Epithelial cell of proximal tubule (primary cell): ENCODE data around the gene HSF2. TPM values are rescaled to one million over a fixed set of nuclear protein-coding genes. Genes with fewer than 3 reads are reported as not detected.

Experiments
- DNase-seq: peaks from one replicate; pipeline ENCODE4 v3.0.0-alpha.2; 2011; ENCODE audit warnings: low read depth
- H3K4me3 ChIP-seq: 2 replicates; pipeline ENCODE4 v1.5.1; 2011; ENCODE audit warnings: low read depth, mild to moderate bottlenecking, low read length
- CTCF ChIP-seq: conservative IDR thresholded peaks from 2 replicates; pipeline ENCODE4 v1.5.1; 2012; ENCODE audit warnings: low read depth, mild to moderate bottlenecking, low read length
- total RNA-seq: library from RNA; depleted of rRNA; stranded (reverse); fragments of >200 nt; gene quantifications from 2 replicates; pipeline ENCODE4 v1.2.3, GENCODE V29; 2015

HSF2 gene
- total RNA-seq: 17.1 and 20.5 TPM in 2 replicates

- peak; percentile 87 for DNase-seq
- peak within 1 kb of the TSS; percentile 91 for H3K4me3 ChIP-seq
- peak; percentile 13 for TF ChIP-seq CTCF
These were observed at the start of gene HSF2 for GRCh38 chr6:122399348-122400120. Gene HSF2, plus strand, starts transcription at chr6:122399652. Its CDS starts 86 bp downstream, at chr6:122399738.

- DNase-seq: no peak
- TF ChIP-seq CTCF: no peak
- H3K4me3 ChIP-seq: no peak overlapping the region
These were observed 46.3 kb upstream of the HSF2 start for GRCh38 chr6:122352981-122353664.

DNA sequence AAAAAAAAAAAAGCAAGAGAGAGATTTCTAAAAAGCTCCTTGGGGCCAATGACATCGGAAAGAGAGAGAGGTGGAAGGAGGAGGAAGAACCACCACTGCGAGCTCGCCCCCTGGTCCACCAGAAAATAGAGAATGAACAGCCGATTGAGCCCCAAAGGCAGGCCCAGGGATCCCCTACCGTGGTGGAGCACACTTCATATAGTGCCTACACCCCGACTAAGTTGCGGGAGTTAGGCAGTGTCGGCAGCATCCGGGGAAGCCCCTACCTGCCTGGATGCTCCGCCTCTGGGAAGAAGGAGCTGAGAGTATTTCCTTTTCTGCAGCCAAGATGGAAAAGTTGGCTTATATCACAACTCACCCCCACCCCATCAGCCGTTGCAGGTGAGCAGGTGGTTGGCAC lies 38.6 kb upstream of the HSF2 start:
- no peak for TF ChIP-seq CTCF
- no peak for DNase-seq
- no peak overlapping the region for H3K4me3 ChIP-seq

DNA sequence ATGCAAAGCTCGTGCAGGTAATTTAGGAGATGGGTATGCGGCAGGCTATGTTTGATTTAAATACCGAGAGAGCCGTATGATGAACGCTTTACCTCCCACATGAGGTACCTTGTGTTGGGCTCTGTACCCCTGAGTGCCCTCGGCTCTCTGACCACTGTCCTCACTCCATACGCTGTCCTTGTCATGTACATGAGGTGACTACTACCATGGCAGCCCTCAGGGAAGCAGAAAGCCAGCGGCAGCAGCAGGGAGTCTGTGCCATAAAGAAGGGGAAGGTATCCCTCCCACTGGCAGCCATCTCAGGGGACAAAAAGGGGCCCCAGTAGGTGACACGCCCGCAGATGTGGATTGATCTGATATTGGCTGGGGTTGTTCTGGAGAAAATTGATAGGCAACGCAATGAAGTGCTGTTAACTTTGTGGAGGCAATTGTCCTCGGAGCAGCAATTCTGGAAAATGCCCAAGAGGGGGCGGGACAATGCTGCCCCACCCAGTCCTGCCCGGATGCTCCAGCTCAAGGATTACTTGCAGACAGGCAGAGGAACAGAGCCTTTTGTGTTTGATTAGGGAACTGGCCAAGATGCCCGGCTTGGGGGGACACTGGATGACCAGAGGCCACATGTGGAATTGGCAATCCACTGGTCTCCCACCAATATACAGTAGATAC lies 38.0 kb upstream of the HSF2 start:
- no peak for DNase-seq
- no peak for TF ChIP-seq CTCF
- H3K4me3 ChIP-seq: no peak overlapping the region

GRCh38 chr6:122363769-122364483 lies 35.5 kb upstream of the HSF2 start:
- no peak for TF ChIP-seq CTCF
- no peak for DNase-seq
- no peak overlapping the region for H3K4me3 ChIP-seq

DNA sequence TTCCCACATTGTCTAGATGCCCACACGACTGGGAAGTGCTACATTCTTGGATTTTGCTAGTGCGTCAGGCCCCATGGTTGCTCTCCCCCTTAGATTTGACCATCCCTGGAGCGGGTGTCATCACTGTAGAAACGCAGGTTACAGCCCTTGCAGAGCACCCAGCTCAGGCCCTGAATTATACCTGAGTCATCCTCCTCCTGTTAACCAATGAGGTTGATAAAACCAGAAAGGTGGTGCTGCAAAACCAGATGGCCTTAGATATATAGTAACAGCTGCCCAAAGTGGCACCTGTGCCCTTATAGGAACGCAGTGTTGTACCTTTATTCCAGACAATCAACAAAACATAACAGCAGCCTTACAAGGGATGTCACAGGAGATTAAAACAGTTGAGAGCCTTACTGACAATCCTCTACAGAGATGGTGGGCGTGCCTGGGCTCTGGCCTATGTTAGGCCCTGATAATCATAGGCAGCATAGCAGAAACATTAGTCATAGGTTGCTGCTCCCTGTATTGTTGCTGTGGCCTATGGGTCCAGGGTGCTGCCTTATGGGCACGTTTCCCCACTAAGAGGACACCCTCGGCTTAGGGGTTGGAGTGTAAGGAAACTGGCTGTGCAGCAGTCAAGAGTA lies 33.6 kb upstream of the HSF2 start:
- no peak overlapping the region for H3K4me3 ChIP-seq

More for the DNA sequence above, 33.6 kb upstream of the HSF2 start:
- no peak for TF ChIP-seq CTCF
- no peak for DNase-seq
